Gastrocnemius medialis (tissue), 4 donors: ENCODE data around the gene BNIP5.

Source experiments
- CTCF ChIP-seq, 5 experiments: fragments of 450-650 bp in 3 of 5; fragments of 200-600 bp in 2 of 5; sonication (generic) in 2 of 5; IDR thresholded peaks in 4 of 5; conservative IDR thresholded peaks in 1 of 5; 1 replicate in 4 of 5; 2 replicates in 1 of 5; pipeline ENCODE4 v1.5.1; 2016 to 2019; ENCODE audit warnings: antibody characterized with exemption in 5 of 5, mild to moderate bottlenecking in 3 of 5, moderate library complexity in 3 of 5
- POLR2A ChIP-seq, 2 donors: fragments of 450-650 bp; IDR thresholded peaks; one replicate each; pipeline ENCODE4 v1.6.1; 2017; ENCODE audit warnings: antibody characterized with exemption in 2 of 2, mild to moderate bottlenecking in 2 of 2, moderate library complexity in 2 of 2

- no peak for TF ChIP-seq CTCF (IDR thresholded peaks at IDR 0.05 in 4 of 5, conservative IDR thresholded peaks at IDR 0.05 in 1 of 5)
- no peak for TF ChIP-seq POLR2A (IDR thresholded peaks at IDR 0.05)
Observed at GRCh38 chr6:36377594-36377993, 40.9 kb upstream of the BNIP5 start.
